ENCODE results near the gene TCF3.

Gene TCF3

GRCh38 chr19:1630012-1630411, 22.4 kb downstream of the TCF3 start:
- DNase-seq (ENCODE audit: low read depth): no peak

- no peak for DNase-seq (ENCODE audit: low read depth)
These were observed 23.1 kb downstream of the TCF3 start for GRCh38 chr19:1629256-1629808.

GRCh38 chr19:1627194-1627593, 25.2 kb downstream of the TCF3 start:
- no peak for DNase-seq (ENCODE audit: low read depth)

- no peak for DNase-seq (ENCODE audit: low read depth)
These were observed 25.9 kb downstream of the TCF3 start for GRCh38 chr19:1626417-1627010.

- no peak for DNase-seq (ENCODE audit: low read depth)
These were observed 28.0 kb downstream of the TCF3 start for GRCh38 chr19:1624458-1624857.

- DNase-seq (ENCODE audit: low read depth): no peak
These were observed 29.9 kb downstream of the TCF3 start for GRCh38 chr19:1622541-1622940.

GRCh38 chr19:1622007-1622406, 30.4 kb downstream of the TCF3 start:
- DNase-seq (ENCODE audit: low read depth): no peak

GRCh38 chr19:1621574-1621973, 30.8 kb downstream of the TCF3 start:
- DNase-seq (ENCODE audit: low read depth): no peak

- no peak for DNase-seq (ENCODE audit: low read depth)
These were observed 31.4 kb downstream of the TCF3 start for GRCh38 chr19:1621021-1621420.

- no peak for DNase-seq (ENCODE audit: low read depth)
These were observed 31.9 kb downstream of the TCF3 start for GRCh38 chr19:1620502-1620901.

GRCh38 chr19:1619703-1620102, 32.7 kb downstream of the TCF3 start:
- DNase-seq (ENCODE audit: low read depth): no peak

- DNase-seq (ENCODE audit: low read depth): no peak
These were observed 33.3 kb downstream of the TCF3 start for GRCh38 chr19:1619094-1619439.

GRCh38 chr19:1618157-1619093, 34.0 kb downstream of the TCF3 start:
- DNase-seq (ENCODE audit: low read depth): no peak

GRCh38 chr19:1616875-1617274, 35.5 kb downstream of the TCF3 start:
- DNase-seq (ENCODE audit: low read depth): no peak

- no peak for DNase-seq (ENCODE audit: low read depth)
These were observed 36.0 kb downstream of the TCF3 start for GRCh38 chr19:1616396-1616795.

GRCh38 chr19:1615156-1615765, 37.2 kb downstream of the TCF3 start:
- no peak for DNase-seq (ENCODE audit: low read depth)

GRCh38 chr19:1613808-1614570, 38.4 kb downstream of the TCF3 start:
- no peak for DNase-seq (ENCODE audit: low read depth)

GRCh38 chr19:1613146-1613545, 39.3 kb downstream of the TCF3 start:
- no peak for DNase-seq (ENCODE audit: low read depth)

GRCh38 chr19:1612114-1613086, 40.0 kb downstream of the TCF3 start:
- DNase-seq (ENCODE audit: low read depth): no peak

GRCh38 chr19:1611353-1611752, 41.1 kb downstream of the TCF3 start:
- no peak for DNase-seq (ENCODE audit: low read depth)

GRCh38 chr19:1610579-1610978, 41.8 kb downstream of the TCF3 start:
- no peak for DNase-seq (ENCODE audit: low read depth)

All from stimulated activated CD8-positive, alpha-beta memory T cell treated with anti-CD3 and anti-CD28 coated beads, Interleukin-15, amount 100 ng/mL, for 1 hour (primary cell).